Measurements from ENCODE around the gene OR4D11.
"Not testable (repeated sequence)": the region's sequence is repeated elsewhere in the genome, so short reads cannot be mapped to it uniquely, and the experiment has no call there.

The OR4D11 gene

GRCh38 chr11:59503276-59503675 is at the start of gene OR4D11:
TSS of gene OR4D11 (plus strand) at chr11:59503576. CDS start at chr11:59503576, 0 bp downstream.
- no peak for DNase-seq (ENCODE audit: low read depth)

DNA sequence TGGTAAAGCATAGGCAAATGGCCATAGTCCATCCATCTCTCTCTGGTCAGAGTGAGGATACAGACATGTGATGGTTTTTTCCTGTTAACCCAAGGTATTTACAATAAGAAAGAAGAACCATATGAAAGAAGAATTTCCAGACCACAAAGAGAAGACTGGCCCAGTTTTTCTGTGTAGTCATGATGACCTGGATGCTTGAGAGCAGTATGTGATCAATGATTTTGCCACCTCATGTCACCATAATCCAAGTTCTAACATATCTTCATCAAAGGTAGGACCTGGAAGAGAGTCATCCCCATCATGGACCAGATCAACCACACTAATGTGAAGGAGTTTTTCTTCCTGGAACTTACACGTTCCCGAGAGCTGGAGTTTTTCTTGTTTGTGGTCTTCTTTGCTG is 46.7 kb upstream of the OR4D11 start, which contains the start of gene OR4D6:
Gene OR4D6, plus strand, starts transcription at position 301 of the 400 bp plus-strand sequence. Its CDS starts 0 bp downstream, at position 301.
- DNase-seq (ENCODE audit: low read depth), result no peak

DNA sequence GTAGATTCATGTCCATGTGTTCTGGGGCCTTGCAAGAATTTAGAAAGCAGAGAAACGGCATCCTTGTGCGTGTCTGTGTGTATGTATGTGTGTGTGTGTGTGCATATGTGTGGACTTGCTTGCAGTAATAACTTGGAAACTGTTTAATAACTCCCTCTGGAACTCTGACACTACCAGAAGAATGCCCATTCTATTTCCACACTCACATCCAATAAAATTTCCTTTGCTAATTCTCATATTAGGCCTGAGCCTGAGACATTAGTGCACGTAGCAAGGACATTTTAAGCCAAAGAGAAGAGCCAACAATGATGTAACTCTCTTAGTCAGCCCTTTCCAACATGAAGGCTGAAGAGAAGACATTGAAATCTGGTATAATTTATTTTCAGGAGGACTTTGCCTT is 43.5 kb upstream of the OR4D11 start:
- DNase-seq (ENCODE audit: low read depth), result no peak

- DNase-seq (ENCODE audit: low read depth), result no peak
These were observed 40.2 kb upstream of the OR4D11 start for GRCh38 chr11:59463190-59463641.

- DNase-seq (ENCODE audit: low read depth), result no peak
These were observed 30.4 kb upstream of the OR4D11 start, which contains the start of gene OR4D10 for GRCh38 chr11:59473015-59473414. TSS of gene OR4D10 (plus strand) at chr11:59473315. CDS start at chr11:59477430, 4,115 bp downstream.

GRCh38 chr11:59475176-59475575 is 28.2 kb upstream of the OR4D11 start:
- DNase-seq (ENCODE audit: low read depth), result no peak

DNA sequence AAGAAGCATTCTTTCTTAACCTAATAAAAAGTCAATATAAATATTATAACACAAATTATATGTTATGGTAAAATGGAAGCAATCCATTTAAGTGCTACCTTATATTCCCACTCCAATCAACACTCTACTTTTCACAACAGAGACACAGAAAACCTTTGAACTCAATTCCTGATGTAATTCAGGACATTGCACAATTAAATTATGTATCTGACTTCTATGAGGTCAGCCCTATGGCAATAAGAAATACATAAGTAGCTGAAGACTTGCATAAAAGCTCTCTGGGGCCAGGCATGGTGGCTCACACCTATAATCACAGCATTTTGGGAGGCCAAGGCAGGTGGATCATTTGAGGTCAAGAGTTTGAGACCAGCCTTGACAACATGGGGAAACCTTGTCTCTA is 23.5 kb upstream of the OR4D11 start:
- no peak for DNase-seq (ENCODE audit: low read depth)

DNA sequence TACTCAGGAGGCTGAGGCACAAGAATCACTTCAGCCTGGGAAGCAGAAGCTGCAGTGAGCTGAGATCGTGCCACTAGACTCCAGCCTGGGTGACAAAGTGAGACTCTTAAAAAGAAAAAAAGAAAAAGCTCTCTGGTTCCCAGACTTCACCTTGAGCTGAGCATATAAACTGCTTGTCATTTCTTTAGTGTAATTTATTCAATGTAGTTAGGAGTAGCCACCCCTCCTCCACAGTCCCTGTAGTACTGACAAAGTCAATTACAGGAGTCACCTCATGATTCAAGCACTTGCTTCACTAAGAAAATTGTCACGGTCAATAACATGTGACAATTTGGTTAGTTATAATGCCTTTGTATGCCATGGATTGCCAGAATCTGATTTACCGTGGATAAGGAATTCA is 23.0 kb upstream of the OR4D11 start:
- DNase-seq (ENCODE audit: low read depth), result no peak

DNA sequence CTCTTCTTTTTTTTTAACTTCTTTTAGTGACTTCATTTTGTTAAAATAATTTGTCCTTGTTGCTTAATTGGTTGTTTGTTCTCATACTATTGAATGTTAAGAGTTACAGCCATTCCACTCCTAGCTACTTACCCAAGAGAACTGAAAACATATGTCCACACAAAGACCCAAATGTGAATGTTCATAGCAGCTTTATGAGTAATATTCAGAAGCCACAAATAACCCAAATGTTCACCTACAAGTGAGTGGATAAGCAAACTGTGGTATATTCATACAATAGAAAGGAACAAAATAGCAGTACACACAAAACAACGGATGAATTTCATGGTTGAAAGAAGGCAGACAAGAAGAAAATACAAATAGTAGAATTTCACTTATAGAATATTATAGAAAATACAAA is 1.4 kb upstream of the OR4D11 start:
- DNase-seq (ENCODE audit: low read depth), result no peak

- DNase-seq (ENCODE audit: low read depth), result no peak
These were observed 7.7 kb downstream of the OR4D11 start, which contains the start of gene OR4D9 for GRCh38 chr11:59510941-59511589. TSS of gene OR4D9 (plus strand) at chr11:59511539. CDS start at chr11:59514913, 3,374 bp downstream.

DNA sequence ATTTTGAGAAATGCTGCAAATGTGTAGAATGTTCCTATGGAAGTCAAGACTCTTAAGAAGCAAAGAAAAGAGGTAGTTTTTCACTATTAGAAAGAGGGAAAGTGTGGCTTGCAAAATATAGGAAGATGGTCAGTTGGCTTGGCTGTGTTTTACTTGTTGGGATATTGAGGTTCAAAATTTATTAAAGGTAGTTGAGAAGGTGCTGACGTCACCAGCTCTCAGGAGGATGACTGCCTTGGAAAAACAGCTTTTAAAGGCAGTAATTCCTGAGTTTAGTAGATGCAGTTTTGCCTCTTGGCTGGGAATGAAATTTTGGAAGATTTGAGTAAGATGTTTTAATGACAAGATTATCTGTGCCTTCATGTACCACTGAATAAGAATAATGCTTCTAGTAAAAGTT is 8.3 kb downstream of the OR4D11 start:
- no peak for DNase-seq (ENCODE audit: low read depth)

- DNase-seq (ENCODE audit: low read depth), result not testable (repeated sequence)
These were observed 16.8 kb downstream of the OR4D11 start for GRCh38 chr11:59520139-59520538.

GRCh38 chr11:59520741-59521140 is 17.4 kb downstream of the OR4D11 start:
- no peak for DNase-seq (ENCODE audit: low read depth)

DNA sequence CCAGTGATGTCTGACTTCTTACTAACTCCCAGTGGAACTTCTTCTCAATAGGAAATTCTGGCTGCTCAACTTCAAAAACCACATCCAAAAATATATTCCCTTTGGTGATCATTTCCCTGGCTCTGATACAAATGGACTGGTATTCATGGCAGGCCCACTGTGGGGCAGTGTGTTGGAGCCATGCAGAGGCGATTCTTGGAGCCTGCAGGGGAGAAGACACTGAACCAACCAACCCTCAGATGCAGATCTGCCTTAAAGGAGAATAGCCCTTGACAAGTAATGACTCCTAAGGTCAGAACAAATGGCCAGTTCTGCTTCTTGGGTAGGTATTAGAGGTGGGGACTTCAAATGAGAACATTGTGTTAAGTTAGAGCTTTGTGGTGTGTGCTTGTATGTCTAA is 20.2 kb downstream of the OR4D11 start:
- no peak for DNase-seq (ENCODE audit: low read depth)

DNA sequence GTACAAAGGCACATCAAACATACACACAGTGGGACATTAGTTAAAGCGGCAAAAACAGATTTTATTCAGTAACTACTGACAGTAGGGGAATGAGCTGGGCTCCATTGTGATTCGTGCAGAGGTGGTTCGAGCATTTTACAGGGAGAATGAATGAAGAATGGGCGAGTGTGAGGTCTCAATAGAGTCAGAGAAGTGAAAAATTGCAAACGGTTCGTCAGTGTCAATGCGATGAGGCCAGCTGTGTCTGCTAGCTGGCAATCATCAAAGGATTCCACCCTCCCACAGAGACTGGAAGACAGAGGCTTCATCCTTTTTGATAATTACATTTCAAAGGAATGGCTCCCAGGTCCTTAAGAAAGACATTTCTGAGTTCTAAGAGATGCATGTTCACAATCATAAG is 25.3 kb downstream of the OR4D11 start:
- DNase-seq (ENCODE audit: low read depth), result no peak

DNA sequence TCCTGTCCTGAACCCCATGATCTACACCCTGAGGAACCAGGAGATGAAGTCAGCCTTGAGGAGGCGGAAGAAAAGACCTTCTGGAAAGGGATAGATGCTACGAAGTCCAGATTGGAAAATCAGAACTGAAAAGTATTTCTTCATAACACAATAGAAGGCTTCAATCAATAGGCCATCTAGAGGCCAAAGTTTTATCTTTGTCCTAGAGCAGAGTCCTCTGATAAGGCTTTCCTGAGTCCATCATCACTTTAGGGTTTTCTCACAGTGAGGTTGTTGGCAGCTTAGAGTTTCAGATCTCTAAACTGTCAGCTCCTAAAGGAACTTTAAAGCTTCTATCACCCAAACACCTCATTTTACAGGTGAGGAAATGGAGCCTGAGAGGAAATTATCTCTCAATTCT is 29.2 kb downstream of the OR4D11 start:
- no peak for DNase-seq (ENCODE audit: low read depth)

DNA sequence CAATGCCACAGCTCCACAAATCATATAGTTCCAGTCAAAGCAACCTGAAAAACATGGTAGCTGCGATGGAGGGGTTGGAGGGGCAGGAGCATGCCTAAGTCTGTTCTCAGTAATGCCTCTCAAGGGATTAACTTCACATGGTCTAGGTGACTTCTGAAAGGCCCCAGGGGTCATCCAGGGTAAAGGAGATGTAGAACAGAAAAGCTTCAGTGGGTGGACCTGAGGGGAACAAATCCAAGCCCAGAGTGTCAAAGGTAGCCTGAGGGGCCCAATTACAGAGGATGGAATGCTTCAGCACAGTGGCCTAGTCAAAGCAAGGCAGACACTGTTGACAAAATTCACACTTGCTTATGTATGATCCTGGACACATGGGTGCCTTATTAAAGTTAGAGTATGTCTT is 31.3 kb downstream of the OR4D11 start:
- DNase-seq (ENCODE audit: low read depth), result no peak

DNA sequence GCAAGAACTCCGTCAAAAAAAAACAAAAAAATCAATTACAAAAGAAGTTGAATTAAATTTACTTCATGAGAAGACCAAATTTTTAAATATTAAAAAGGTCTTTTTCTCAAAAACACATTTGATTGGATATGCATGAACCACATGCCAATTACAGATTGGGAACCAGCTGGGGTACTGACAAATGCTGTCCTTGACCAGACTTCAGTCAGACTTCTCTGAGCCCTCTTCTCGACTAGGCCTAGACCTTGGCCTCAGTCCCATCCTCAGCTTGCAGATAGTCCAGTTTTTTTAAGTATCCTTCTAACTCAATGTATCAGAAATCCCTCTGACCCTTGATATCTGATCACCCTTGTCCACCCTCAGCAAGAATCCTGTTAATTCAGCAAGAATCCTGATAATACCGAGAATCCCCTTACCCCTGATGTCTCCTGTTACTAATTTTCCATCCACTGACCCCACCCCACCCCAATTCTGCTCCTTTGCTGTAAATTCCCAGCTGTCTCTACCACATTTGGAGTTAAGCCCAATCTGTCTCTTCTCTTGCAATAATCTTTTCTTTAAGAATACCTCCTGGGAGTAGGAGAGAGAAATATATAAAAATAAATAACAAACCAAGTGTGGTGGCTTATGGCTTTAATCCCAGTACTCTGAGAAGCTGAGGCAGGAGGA is 38.9 kb downstream of the OR4D11 start:
- no peak for DNase-seq (ENCODE audit: low read depth)

DNA sequence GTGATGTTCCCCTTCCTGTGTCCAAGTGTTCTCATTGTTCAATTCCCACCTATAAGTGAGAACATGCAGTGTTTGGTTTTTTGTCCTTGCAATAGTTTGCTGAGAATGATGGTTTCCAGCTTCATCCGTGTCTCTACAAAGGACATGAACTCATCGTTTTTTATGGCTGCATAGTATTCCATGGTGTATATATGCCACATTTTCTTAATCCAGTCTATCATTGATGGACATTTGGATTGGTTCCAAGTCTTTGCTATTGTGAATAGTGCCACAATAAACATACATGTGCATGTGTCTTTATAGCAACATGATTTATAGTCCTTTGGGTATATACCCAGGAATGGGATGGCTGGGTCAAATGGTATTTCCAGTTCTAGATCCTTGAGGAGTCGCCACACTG is 40.3 kb downstream of the OR4D11 start:
- DNase-seq (ENCODE audit: low read depth), result not testable (repeated sequence)

GRCh38 chr11:59544869-59545178 is 41.4 kb downstream of the OR4D11 start:
- DNase-seq (ENCODE audit: low read depth), result no peak

GRCh38 chr11:59545179-59546020 is 42.0 kb downstream of the OR4D11 start:
- no peak for DNase-seq (ENCODE audit: low read depth)

GRCh38 chr11:59547605-59548308 is 44.4 kb downstream of the OR4D11 start:
- DNase-seq (ENCODE audit: low read depth), result not testable (repeated sequence)
